IMR-90 (cell line): ENCODE data around the gene ECSCR. TPM values are rescaled to one million over a fixed set of nuclear protein-coding genes. Genes with fewer than 3 reads are reported as not detected.
A peak's percentile ranks its signal among the peaks of the same experiment; 100 is the strongest.

ENCODE experiments used
- ATAC-seq: fragments of 200-7000 bp; cut with Tn5 transposase; 2 replicates; pipeline ENCODE4 v1.9.1; 2020; ENCODE audit warnings: low read depth, mild to moderate bottlenecking, moderate library complexity
- BruUV-seq: library from RNA; stranded (reverse); fragments of 400-500 nt; replicated peaks from 2 replicates; lab custom pipeline; 2021; lab: Mats Ljungman, UMichigan
- CTCF ChIA-PET: fragments of 300-600 bp; formaldehyde crosslinking; extraction: SDS; loops from one replicate; lab custom pipeline; 2021; ENCODE audit warnings: antibody characterized with exemption; lab: Yijun Ruan, JAX
- POLR2A ChIA-PET: fragments of 300-600 bp; sonication (Branson Sonifier 250); formaldehyde crosslinking; loops from one replicate; lab custom pipeline; 2022; ENCODE audit warnings: antibody characterized with exemption; ENCODE audit not compliant: unreplicated experiment; lab: Charles Lee
- DNase-seq: peaks from one replicate; pipeline ENCODE4 v3.0.0; 2013
- H2AFZ ChIP-seq: replicated peaks from 2 replicates; pipeline ENCODE3; 2013; ENCODE audit warnings: low read length, mild to moderate bottlenecking; ENCODE audit not compliant: poor library complexity
- H2AK5ac ChIP-seq: 2 replicates; pipeline ENCODE4 v1.6.1; 2013; ENCODE audit warnings: low read depth, low read length, inconsistent platforms
- H2AK9ac ChIP-seq: replicated peaks from 2 replicates; pipeline ENCODE3; 2013; ENCODE audit warnings: mild to moderate bottlenecking, low read depth, low read length, moderate library complexity; ENCODE audit not compliant: poor library complexity
- H2BK120ac ChIP-seq: 2 replicates; pipeline ENCODE4 v1.6.1; 2013; ENCODE audit warnings: low read depth, low read length, inconsistent platforms
- H2BK15ac ChIP-seq: 3 replicates; pipeline ENCODE4 v1.6.1; 2013; ENCODE audit warnings: low read depth, low read length, inconsistent platforms
- H2BK20ac ChIP-seq: 2 replicates; pipeline ENCODE4 v1.6.1; 2013; ENCODE audit warnings: low read depth, mild to moderate bottlenecking, inconsistent platforms, low read length, moderate library complexity
- H2BK5ac ChIP-seq: 2 replicates; pipeline ENCODE4 v1.6.1; 2013; ENCODE audit warnings: mild to moderate bottlenecking, low read depth, low read length, inconsistent platforms; ENCODE audit not compliant: poor library complexity, severe bottlenecking
- H3K14ac ChIP-seq: replicated peaks from 2 replicates; pipeline ENCODE4 v1.6.1; 2013; ENCODE audit warnings: low read depth, low read length, inconsistent platforms
- H3K18ac ChIP-seq: 2 replicates; pipeline ENCODE4 v1.6.1; 2013; ENCODE audit warnings: low read depth, low read length, control low read depth
- H3K23ac ChIP-seq: 2 replicates; pipeline ENCODE4 v1.6.1; 2013; ENCODE audit warnings: low read depth, low read length, inconsistent platforms
- H3K27ac ChIP-seq: 2 replicates; pipeline ENCODE4 v1.5.1; 2013; ENCODE audit warnings: mild to moderate bottlenecking, control low read depth, low read length; ENCODE audit not compliant: insufficient read depth
- H3K27me3 ChIP-seq: 2 replicates; pipeline ENCODE4 v1.6.1; 2013; ENCODE audit warnings: low read length; ENCODE audit not compliant: control insufficient read depth, insufficient read depth
- H3K36me3 ChIP-seq: 2 replicates; pipeline ENCODE4 v1.6.1; 2013; ENCODE audit warnings: low read length, mixed read lengths; ENCODE audit not compliant: control insufficient read depth, insufficient read depth
- H3K4ac ChIP-seq: 2 replicates; pipeline ENCODE4 v1.6.1; 2013; ENCODE audit warnings: low read depth, low read length, inconsistent platforms
- H3K4me1 ChIP-seq: 2 replicates; pipeline ENCODE4 v1.6.1; 2013; ENCODE audit warnings: low read length, mixed read lengths; ENCODE audit not compliant: control insufficient read depth, insufficient read depth
- H3K4me2 ChIP-seq: 2 replicates; pipeline ENCODE4 v1.6.1; 2013; ENCODE audit warnings: low read depth, mild to moderate bottlenecking, control low read depth, low read length, moderate library complexity
- H3K4me3 ChIP-seq: 2 replicates; pipeline ENCODE4 v1.5.1; 2013; ENCODE audit warnings: low read depth, mild to moderate bottlenecking, control low read depth, low read length, moderate library complexity; ENCODE audit not compliant: insufficient read depth
- H3K56ac ChIP-seq: 2 replicates; pipeline ENCODE4 v1.6.1; 2013; ENCODE audit warnings: low read length, inconsistent platforms; ENCODE audit not compliant: insufficient read depth; ENCODE audit errors: extremely low read depth
- H3K79me1 ChIP-seq, 2 experiments: 2 replicates each; pipeline ENCODE4 v1.6.1; 2013; ENCODE audit warnings: low read length in 2 of 2, inconsistent platforms in 1 of 2, low read depth in 1 of 2
- H3K9ac ChIP-seq: 2 replicates; pipeline ENCODE4 v1.6.1; 2013; ENCODE audit warnings: low read depth, low read length, control low read depth
- H3K9me1 ChIP-seq: 2 replicates; pipeline ENCODE4 v1.6.1; 2013; ENCODE audit warnings: low read length, inconsistent platforms; ENCODE audit not compliant: insufficient read depth
- H3K9me3 ChIP-seq: 2 replicates; pipeline ENCODE4 v1.6.1; 2013; ENCODE audit warnings: low read length; ENCODE audit not compliant: control insufficient read depth, insufficient read depth
- H4K20me1 ChIP-seq: 2 replicates; pipeline ENCODE4 v1.6.1; 2013; ENCODE audit warnings: low read length, inconsistent platforms; ENCODE audit not compliant: insufficient read depth
- H4K5ac ChIP-seq: 2 replicates; pipeline ENCODE4 v1.6.1; 2013; ENCODE audit warnings: mild to moderate bottlenecking, low read depth, low read length, control low read depth
- H4K8ac ChIP-seq, 2 experiments: 2 replicates each; pipeline ENCODE4 v1.6.1; 2013; ENCODE audit warnings: low read depth in 2 of 2, low read length in 2 of 2, control low read depth in 1 of 2, inconsistent platforms in 1 of 2
- H4K91ac ChIP-seq: 2 replicates; pipeline ENCODE4 v1.6.1; 2013; ENCODE audit warnings: low read depth, low read length, inconsistent platforms; ENCODE audit not compliant: insufficient read depth
- CEBPB ChIP-seq: IDR thresholded peaks from 2 replicates; pipeline ENCODE4 v1.6.1; 2012; ENCODE audit warnings: low read depth, low read length, improper control_type of control experiment
- FOS ChIP-seq: fragments of 150-350 bp; IDR thresholded peaks from 2 replicates; pipeline ENCODE4 v1.6.1; 2016; ENCODE audit warnings: low read depth, low read length
- WGBS, 2 experiments: methylation state at CpG; one replicate each; pipeline versions ENCODE4 v1.1.5 to v1.1.7; 2013; ENCODE audit warnings: missing lambda C conversion rate in 2 of 2; ENCODE audit not compliant: insufficient read length in 1 of 2; ENCODE audit errors: extremely low coverage in 2 of 2; 5-methylcytosine and 5-hydroxymethylcytosine counted together
- dilution Hi-C: fragments of 300-500 bp; cut with HindIII; formaldehyde crosslinking; loops from one replicate; pipeline ENCODE4 v1.14.3; 2018; ENCODE audit warnings: low sequenced_read_pairs; ENCODE audit not compliant: unreplicated experiment
- in situ Hi-C: fragments of 300-500 bp; cut with MboI; formaldehyde crosslinking; loops from 3 replicates; pipeline ENCODE4 v1.14.3; 2019; ENCODE audit warnings: low sequenced_read_pairs, inconsistent platforms, mixed read lengths
- intact Hi-C: fragments of 100-400 bp; cut with micrococcal nuclease; formaldehyde crosslinking; loops from 2 replicates; pipeline ENCODE4 v1.10.0; 2022
- polyA plus RNA-seq, 3 experiments: library from polyadenylated mRNA; depleted of rRNA; stranded (reverse); fragments of >200 nt; gene quantifications; 2 replicates each; pipeline ENCODE4 v1.2.3, GENCODE V29; 2012; ENCODE audit warnings: low replicate concordance in 1 of 3
- total RNA-seq: library from RNA; depleted of rRNA; stranded (reverse); fragments of >200 nt; gene quantifications from 2 replicates; pipeline ENCODE4 v1.2.3, GENCODE V29; 2012

Gene ECSCR
- total and polyA plus RNA-seq, 2 of the 4 experiments (the other 2 are of a cell fraction): 3.6 to 3.9 TPM

- Histone ChIP-seq H3K23ac (peak overlapping the region; percentile 88; the same call in 1 of the 2 replicates), H4K91ac (peak overlapping the region; percentile 72), H4K8ac (peak overlapping the region; percentile 11 to 47; a peak in 3 of 4 replicates), H3K9me3 (no peaks in the 10 kb centered on the region), H2BK5ac (peak overlapping the region; percentile 43), H2BK15ac (no peak overlapping the region; the same call in 2 of the 3 replicates), H2AK9ac (peak overlapping the region; percentile 3), H3K4me2 (peak overlapping the region; percentile 45), H3K14ac (peak overlapping the region; percentile 84), H2BK120ac (peak overlapping the region; percentile 68), H3K18ac (no peak overlapping the region; the same call in 1 of the 2 replicates), H2AFZ (peak overlapping the region; percentile 35), H3K56ac (no peak overlapping the region), H3K4me3 (no peak overlapping the region), H3K9me1 (peaks cover 24% of the 10 kb centered on the region), H3K4me1 (peaks cover 24% of the 10 kb centered on the region), H3K79me1 (peaks cover 3 to 36% of the 10 kb centered on the region in 2 experiments; a peak in 3 of 4 replicates), H3K27me3 (no peaks in the 10 kb centered on the region), H3K4ac (peak overlapping the region; percentile 89), H3K27ac (peak overlapping the region; percentile 38; the same call in 1 of the 2 replicates), H3K36me3 (peaks cover 15% of the 10 kb centered on the region), H4K20me1 (no peaks in the 10 kb centered on the region; the same call in 1 of the 2 replicates), H2AK5ac (peak overlapping the region; percentile 94), H4K5ac (no peak overlapping the region), H2BK20ac (peak overlapping the region; percentile 47; the same call in 1 of the 2 replicates), H3K9ac (no peak overlapping the region)
- in situ Hi-C loops: no loop called here
- no peak for TF ChIP-seq FOS
- TF ChIP-seq CEBPB: peak; percentile 99
- 43% methylated on average over 1 of the region's 13 CpGs; no CpG with 5 or more reads in 1 of the 2 experiments for WGBS, 2 experiments
- dilution Hi-C loops: no loop called here
- DNase-seq (peak; percentile 87), ATAC-seq (peak; percentile 88)
- BruUV-seq: no TSS peak
- CTCF ChIA-PET: interaction anchor here (0.6 kb wide), 1 partner anchor 46 kb away, joined by 3 read pairs; no protein-coding TSS in a partner anchor
- POLR2A ChIA-PET: no interaction called here
- intact Hi-C loops: no loop called here
Measured at GRCh38 chr5:139474890-139475791, 12.6 kb upstream of the ECSCR start.
